ENCODE measurements around the gene KRTAP3-2. TPM values are rescaled to one million over a fixed set of nuclear protein-coding genes. Genes with fewer than 3 reads are reported as not detected.

Gene KRTAP3-2
- total RNA-seq, 1 experiment from 2014 or later: not detected

DNA sequence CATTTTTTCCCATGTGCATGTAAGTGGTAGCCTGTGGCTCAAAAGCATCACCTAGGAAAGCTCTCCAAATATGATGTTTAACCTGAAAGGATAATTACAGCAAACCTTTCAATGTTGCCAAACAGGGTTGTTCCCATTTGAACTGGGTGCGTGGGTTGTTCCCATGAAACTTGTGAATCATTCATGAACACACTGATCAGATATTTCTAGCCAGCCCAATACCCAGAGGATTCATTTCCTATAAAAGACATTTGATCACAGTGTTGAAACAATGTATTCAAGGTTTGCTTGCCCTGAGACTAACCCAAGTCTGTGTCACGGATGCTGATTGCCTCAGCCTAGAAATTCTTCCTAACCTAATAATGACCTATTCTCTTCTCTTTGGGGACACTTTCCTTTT lies 45.8 kb downstream of the KRTAP3-2 start:
- no peaks in the 10 kb centered on the region for H3K9me3 ChIP-seq (ENCODE audit: control insufficient read depth, low read depth, low read length)
- no peak overlapping the region for H2AFZ ChIP-seq (ENCODE audit: low read length)
- Mint-ChIP-seq H3K4me3 (no peak overlapping the region), H3K27ac (no peak overlapping the region), H3K4me1 (peaks cover 22 to 30% of the 10 kb centered on the region in 2 experiments), H3K9me3 (no peaks in the 10 kb centered on the region), H3K36me3 (ENCODE audit: insufficient read depth in 1 of 3, low read depth in 3 of 3) (no peaks in the 10 kb centered on the region), H3K27me3 (ENCODE audit: low read depth) (no peaks in the 10 kb centered on the region; the same call in 1 of the 2 replicates)
- H2BK5ac ChIP-seq (ENCODE audit: insufficient read length, low read length): no peak overlapping the region
- H4K5ac ChIP-seq (ENCODE audit: insufficient read length, low read depth, low read length): no peak overlapping the region
- H3K14ac ChIP-seq (ENCODE audit: insufficient read depth, low read length): no peak overlapping the region
- no peak overlapping the region for H2BK120ac ChIP-seq (ENCODE audit: low read depth, low read length, poor library complexity, severe bottlenecking)
- H4K91ac ChIP-seq (ENCODE audit: insufficient read length, low read depth, low read length): no peak overlapping the region
- no peak overlapping the region for H3K18ac ChIP-seq (ENCODE audit: insufficient read length, low read depth, low read length)
- no peaks in the 10 kb centered on the region for H3K27me3 ChIP-seq (ENCODE audit: insufficient read depth, low read length)
- H2AK5ac ChIP-seq (ENCODE audit: insufficient read length, low read length): no peak overlapping the region
- TF ChIP-seq, protein P1, sequence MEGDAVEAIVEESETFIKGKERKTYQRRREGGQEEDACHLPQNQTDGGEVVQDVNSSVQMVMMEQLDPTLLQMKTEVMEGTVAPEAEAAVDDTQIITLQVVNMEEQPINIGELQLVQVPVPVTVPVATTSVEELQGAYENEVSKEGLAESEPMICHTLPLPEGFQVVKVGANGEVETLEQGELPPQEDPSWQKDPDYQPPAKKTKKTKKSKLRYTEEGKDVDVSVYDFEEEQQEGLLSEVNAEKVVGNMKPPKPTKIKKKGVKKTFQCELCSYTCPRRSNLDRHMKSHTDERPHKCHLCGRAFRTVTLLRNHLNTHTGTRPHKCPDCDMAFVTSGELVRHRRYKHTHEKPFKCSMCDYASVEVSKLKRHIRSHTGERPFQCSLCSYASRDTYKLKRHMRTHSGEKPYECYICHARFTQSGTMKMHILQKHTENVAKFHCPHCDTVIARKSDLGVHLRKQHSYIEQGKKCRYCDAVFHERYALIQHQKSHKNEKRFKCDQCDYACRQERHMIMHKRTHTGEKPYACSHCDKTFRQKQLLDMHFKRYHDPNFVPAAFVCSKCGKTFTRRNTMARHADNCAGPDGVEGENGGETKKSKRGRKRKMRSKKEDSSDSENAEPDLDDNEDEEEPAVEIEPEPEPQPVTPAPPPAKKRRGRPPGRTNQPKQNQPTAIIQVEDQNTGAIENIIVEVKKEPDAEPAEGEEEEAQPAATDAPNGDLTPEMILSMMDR (conservative IDR thresholded peaks at IDR 0.05): no peak
- no peak overlapping the region for H3K4ac ChIP-seq (ENCODE audit: low read depth, low read length)
- H3K23ac ChIP-seq (ENCODE audit: insufficient read length, low read depth, low read length): no peak overlapping the region
- H3K56ac ChIP-seq (ENCODE audit: insufficient read length, low read depth, low read length): no peak overlapping the region
- no peaks in the 10 kb centered on the region for H3K79me1 ChIP-seq (ENCODE audit: insufficient read depth, low read depth, low read length, poor library complexity, severe bottlenecking)
- H2BK20ac ChIP-seq (ENCODE audit: low read depth, low read length, poor library complexity, severe bottlenecking): no peak overlapping the region
- no peak overlapping the region for H4K8ac ChIP-seq (replicated peaks; ENCODE audit: insufficient read length, low read depth, low read length)
- H2BK12ac ChIP-seq (ENCODE audit: insufficient read length, low read depth, low read length): no peak overlapping the region
- H3K27ac ChIP-seq (ENCODE audit: insufficient read length, low read depth, low read length): no peak overlapping the region
- no peak overlapping the region for H3K4me2 ChIP-seq (ENCODE audit: insufficient read depth, insufficient read length, low read length)
- H3K23me2 ChIP-seq (ENCODE audit: insufficient read length, low read depth, low read length, poor library complexity, severe bottlenecking): no peaks in the 10 kb centered on the region
- H4K20me1 ChIP-seq (ENCODE audit: control insufficient read depth, insufficient read depth, insufficient read length): no peaks in the 10 kb centered on the region
- H2BK15ac ChIP-seq (ENCODE audit: low read depth, low read length): no peak overlapping the region
- no peak for DNase-seq
- WGBS (ENCODE audit: extremely low coverage, insufficient read length, low lambda C conversion rate): no CpG with 5 or more reads among the region's 2 CpGs
- no peaks in the 10 kb centered on the region for H3K79me2 ChIP-seq (ENCODE audit: insufficient read depth, low read length)
- no peak overlapping the region for H3T11ph ChIP-seq (ENCODE audit: low read length)
- H3K4me1 ChIP-seq (ENCODE audit: insufficient read depth, low read length): peaks cover 5% of the 10 kb centered on the region; the same call in 1 of the 2 replicates
- H3K9ac ChIP-seq (ENCODE audit: extremely low read depth, insufficient read length, low read length): no peak overlapping the region
